ENCODE results near the gene RBBP5.

- TF ChIP-seq, protein P1, sequence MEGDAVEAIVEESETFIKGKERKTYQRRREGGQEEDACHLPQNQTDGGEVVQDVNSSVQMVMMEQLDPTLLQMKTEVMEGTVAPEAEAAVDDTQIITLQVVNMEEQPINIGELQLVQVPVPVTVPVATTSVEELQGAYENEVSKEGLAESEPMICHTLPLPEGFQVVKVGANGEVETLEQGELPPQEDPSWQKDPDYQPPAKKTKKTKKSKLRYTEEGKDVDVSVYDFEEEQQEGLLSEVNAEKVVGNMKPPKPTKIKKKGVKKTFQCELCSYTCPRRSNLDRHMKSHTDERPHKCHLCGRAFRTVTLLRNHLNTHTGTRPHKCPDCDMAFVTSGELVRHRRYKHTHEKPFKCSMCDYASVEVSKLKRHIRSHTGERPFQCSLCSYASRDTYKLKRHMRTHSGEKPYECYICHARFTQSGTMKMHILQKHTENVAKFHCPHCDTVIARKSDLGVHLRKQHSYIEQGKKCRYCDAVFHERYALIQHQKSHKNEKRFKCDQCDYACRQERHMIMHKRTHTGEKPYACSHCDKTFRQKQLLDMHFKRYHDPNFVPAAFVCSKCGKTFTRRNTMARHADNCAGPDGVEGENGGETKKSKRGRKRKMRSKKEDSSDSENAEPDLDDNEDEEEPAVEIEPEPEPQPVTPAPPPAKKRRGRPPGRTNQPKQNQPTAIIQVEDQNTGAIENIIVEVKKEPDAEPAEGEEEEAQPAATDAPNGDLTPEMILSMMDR (conservative IDR thresholded peaks at IDR 0.05 in 1 of 2, IDR thresholded peaks at IDR 0.05 in 1 of 2; ENCODE audit: extremely low read depth in 1 of 2, insufficient read depth in 1 of 2, low read depth in 1 of 2, low read length in 2 of 2): no peak
- no peak for TF ChIP-seq EZH2 (IDR thresholded peaks at IDR 0.05; ENCODE audit: borderline replicate concordance, low read length)
Observed at GRCh38 chr1:205095422-205095821, 26.4 kb downstream of the RBBP5 start.

Measured in mammary epithelial cell (primary cell).